HepG2 (cell line): ENCODE measurements around the gene NECTIN3. TPM values are rescaled to one million over a fixed set of nuclear protein-coding genes. Genes with fewer than 3 reads are reported as not detected.

Experiments
- CENPT ChIP-seq: sonication (generic); formaldehyde crosslinking; IDR thresholded peaks from 2 replicates; pipeline ENCODE4 v1.8.0; 2022; ENCODE audit warnings: low read depth, mild to moderate bottlenecking, moderate library complexity, missing genetic modification reagents
- ETV5 ChIP-seq: IDR thresholded peaks from 2 replicates; pipeline ENCODE4 v1.6.1; 2018; ENCODE audit warnings: missing biosample characterization, missing genetic modification reagents, inconsistent platforms, borderline replicate concordance
- HNF1B ChIP-seq: sonication (generic); formaldehyde crosslinking; IDR thresholded peaks from 2 replicates; pipeline ENCODE4 v1.5.1; 2020; ENCODE audit warnings: mild to moderate bottlenecking, moderate library complexity, missing genetic modification reagents
- HOXD1 ChIP-seq: sonication (generic); formaldehyde crosslinking; IDR thresholded peaks from 2 replicates; pipeline ENCODE4 v1.5.0; 2020; ENCODE audit warnings: missing genetic modification reagents
- KDM5A ChIP-seq: fragments of 200-600 bp; sonication (generic); IDR thresholded peaks from 2 replicates; pipeline ENCODE4 v1.7.0; 2018; ENCODE audit warnings: antibody characterized with exemption, mild to moderate bottlenecking, low read length, borderline replicate concordance
- KMT2A ChIP-seq: sonication (generic); formaldehyde crosslinking; IDR thresholded peaks from 2 replicates; pipeline ENCODE4 v1.4.0; 2020; ENCODE audit warnings: missing genetic modification reagents
- NFYB ChIP-seq: sonication (generic); formaldehyde crosslinking; IDR thresholded peaks from 2 replicates; pipeline ENCODE4 v1.4.0; 2020; ENCODE audit warnings: missing genetic modification reagents
- PHF21A ChIP-seq: sonication (generic); formaldehyde crosslinking; IDR thresholded peaks from 2 replicates; pipeline ENCODE4 v1.5.0; 2020; ENCODE audit warnings: mild to moderate bottlenecking, missing genetic modification reagents
- POLR2G ChIP-seq: fragments of 200-400 bp; formaldehyde crosslinking; IDR thresholded peaks from 2 replicates; pipeline ENCODE4 v1.6.1; 2018; ENCODE audit warnings: mild to moderate bottlenecking, low read depth, low read length, moderate library complexity
- REXO4 ChIP-seq: sonication (generic); formaldehyde crosslinking; IDR thresholded peaks from 2 replicates; pipeline ENCODE4 v1.8.0; 2022; ENCODE audit warnings: missing genetic modification reagents, mild to moderate bottlenecking, borderline replicate concordance
- SMAD9 ChIP-seq: sonication (generic); formaldehyde crosslinking; IDR thresholded peaks from 2 replicates; pipeline ENCODE4 v1.5.1; 2020; ENCODE audit warnings: mild to moderate bottlenecking, missing genetic modification reagents
- SOX13 ChIP-seq, 3 experiments: fragments of 450-650 bp in 1 of 3; sonication (generic) in 1 of 3; formaldehyde crosslinking in 1 of 3; IDR thresholded peaks in 2 of 3; conservative IDR thresholded peaks in 1 of 3; 2 replicates each; pipeline versions ENCODE4 v1.5.0 to v1.6.1; 2016 to 2020; ENCODE audit warnings: antibody characterized with exemption in 1 of 3, mild to moderate bottlenecking in 1 of 3, missing compliant biosample characterization in 1 of 3, missing genetic modification reagents in 1 of 3, moderate library complexity in 1 of 3
- SOX5 ChIP-seq: IDR thresholded peaks from 2 replicates; pipeline ENCODE4 v1.6.1; 2016; ENCODE audit warnings: borderline replicate concordance
- YY1 ChIP-seq: IDR thresholded peaks from 2 replicates; pipeline ENCODE4 v1.6.1; 2011; ENCODE audit warnings: low read length, low read depth, moderate library complexity, mild to moderate bottlenecking; ENCODE audit not compliant: insufficient read depth, insufficient replicate concordance
- ZBTB10 ChIP-seq: sonication (generic); formaldehyde crosslinking; IDR thresholded peaks from 2 replicates; pipeline ENCODE4 v1.4.0; 2020; ENCODE audit warnings: missing genetic modification reagents, borderline replicate concordance
- ZNF33B ChIP-seq: sonication (generic); formaldehyde crosslinking; IDR thresholded peaks from 2 replicates; pipeline ENCODE4 v1.5.1; 2020; ENCODE audit warnings: mild to moderate bottlenecking, missing genetic modification reagents
- ZNF530 ChIP-seq: sonication (generic); formaldehyde crosslinking; IDR thresholded peaks from 2 replicates; pipeline ENCODE4 v1.5.0; 2020; ENCODE audit warnings: low read depth, mild to moderate bottlenecking, missing genetic modification reagents
- ZNF597 ChIP-seq: sonication (generic); formaldehyde crosslinking; IDR thresholded peaks from 2 replicates; pipeline ENCODE4 v1.5.0; 2020; ENCODE audit warnings: missing genetic modification reagents
- ZNF639 ChIP-seq: conservative IDR thresholded peaks from 2 replicates; pipeline ENCODE4 v1.6.1; 2018; ENCODE audit warnings: missing genetic modification reagents
- ZNF720 ChIP-seq: sonication (generic); formaldehyde crosslinking; IDR thresholded peaks from 2 replicates; pipeline ENCODE4 v1.4.0; 2020; ENCODE audit warnings: missing genetic modification reagents
- ZNF83 ChIP-seq: sonication (generic); formaldehyde crosslinking; IDR thresholded peaks from 2 replicates; pipeline ENCODE4 v1.4.0; 2020; ENCODE audit warnings: missing genetic modification reagents, mild to moderate bottlenecking, borderline replicate concordance
- polyA plus RNA-seq, 8 experiments: library from polyadenylated mRNA; depleted of rRNA in 3 of 8; stranded (reverse) in 7 of 8; unstranded in 1 of 8; fragments of >200 nt; fragmentation: Illumina TruSeq in 4 of 8; extraction: Trizol in 4 of 8; gene quantifications; 2 replicates each; pipeline versions ENCODE4 v1.2.1 to v1.2.3, GENCODE V29; 2011 to 2016; ENCODE audit warnings: low read depth in 4 of 8, missing spikeins in 1 of 8, mixed read lengths in 1 of 8; ENCODE audit not compliant: insufficient read depth in 1 of 8
- total RNA-seq, 5 experiments: library from RNA; depleted of rRNA; stranded (reverse); fragments of >200 nt; fragmentation: Illumina TruSeq; extraction: Trizol; gene quantifications; 2 replicates each; pipeline ENCODE4 v1.2.3, GENCODE V29; 2016; ENCODE audit warnings: low read depth in 1 of 5

NECTIN3 gene
- total and polyA plus RNA-seq, 2 of the 13 experiments (the other 11 are each of a cell fraction or from before 2014, with no cell fraction given), result 10.4 to 45.1 TPM

- TF ChIP-seq POLR2G (no peak), KDM5A (no peak), NFYB (CRISPR knock-in tag) (no peak), ZNF720 (CRISPR knock-in tag) (no peak), CENPT (no peak), ZNF530 (CRISPR knock-in tag) (no peak), ZBTB10 (no peak), REXO4 (CRISPR knock-in tag) (no peak), ZNF597 (no peak), ZNF33B (CRISPR knock-in tag) (no peak), ETV5 (CRISPR knock-in tag) (peak; percentile 32; the same call in 1 of the 2 replicates), SOX13 (IDR thresholded peaks at IDR 0.05) (no peak), SOX13 (CRISPR knock-in tag; conservative IDR thresholded peaks at IDR 0.05 in 1 of 2, IDR thresholded peaks at IDR 0.05 in 1 of 2) (peak in 1 of 2 experiments; percentile 62; a peak in 1 of 4 replicates), YY1 (no peak), SMAD9 (CRISPR knock-in tag) (no peak), HOXD1 (CRISPR knock-in tag) (peak; percentile 97), ZNF83 (CRISPR knock-in tag) (no peak), KMT2A (CRISPR knock-in tag) (no peak), PHF21A (CRISPR knock-in tag) (no peak), HNF1B (no peak), SOX5 (CRISPR knock-in tag) (peak; percentile 34; the same call in 1 of the 2 replicates), ZNF639 (CRISPR knock-in tag) (no peak)
Observed at GRCh38 chr3:111047812-111048435, 23.7 kb upstream of the NECTIN3 start (continued).
